DND-41 (cell line): ENCODE data around the gene PINLYP.

Experiments
- ATAC-seq: fragments of 200-7000 bp; cut with Tn5 transposase; 3 replicates; pipeline ENCODE4 v1.9.1; 2021; ENCODE audit warnings: low read depth; ENCODE audit not compliant: insufficient read depth
- DNase-seq: peaks from one replicate; pipeline ENCODE4 v3.0.0-alpha.2; 2020
- H2AFZ ChIP-seq: 2 replicates; pipeline ENCODE4 v1.6.0; 2012; ENCODE audit warnings: low read depth, low read length
- H3K27ac ChIP-seq: 2 replicates; pipeline ENCODE4 v1.5.1; 2012; ENCODE audit warnings: low read length, inconsistent platforms
- H3K27me3 ChIP-seq: fragments of 200-600 bp; sonication (generic); 2 replicates; pipeline ENCODE4 v1.6.0; 2012; ENCODE audit warnings: low read length, mild to moderate bottlenecking, inconsistent platforms; ENCODE audit not compliant: insufficient read depth, poor library complexity
- H3K36me3 ChIP-seq: 2 replicates; pipeline ENCODE4 v1.5.1; 2012; ENCODE audit warnings: low read length, inconsistent platforms; ENCODE audit not compliant: insufficient read depth
- H3K4me1 ChIP-seq: 2 replicates; pipeline ENCODE4 v1.5.1; 2012; ENCODE audit warnings: mild to moderate bottlenecking, low read length; ENCODE audit not compliant: insufficient read depth
- H3K4me2 ChIP-seq: 2 replicates; pipeline ENCODE4 v1.6.0; 2012; ENCODE audit warnings: mild to moderate bottlenecking, moderate library complexity, low read length, inconsistent platforms; ENCODE audit not compliant: insufficient read depth
- H3K4me3 ChIP-seq, 2 experiments: fragments of 200-600 bp in 1 of 2; shearing (Covaris generic) in 1 of 2; 2 replicates each; pipeline ENCODE4 v1.5.1; 2012 to 2016; ENCODE audit warnings: inconsistent platforms in 2 of 2, low read length in 2 of 2, mild to moderate bottlenecking in 2 of 2, low read depth in 1 of 2, moderate library complexity in 1 of 2
- H3K79me2 ChIP-seq: 2 replicates; pipeline ENCODE4 v1.6.0; 2012; ENCODE audit warnings: low read length, inconsistent platforms; ENCODE audit not compliant: insufficient read depth
- H3K9ac ChIP-seq: 2 replicates; pipeline ENCODE4 v1.6.0; 2012; ENCODE audit warnings: low read depth, mild to moderate bottlenecking, inconsistent platforms, low read length, moderate library complexity
- H3K9me3 ChIP-seq: 2 replicates; pipeline ENCODE4 v1.5.1; 2012; ENCODE audit warnings: low read length, moderate library complexity, mild to moderate bottlenecking, inconsistent platforms; ENCODE audit not compliant: insufficient read depth, severe bottlenecking
- H4K20me1 ChIP-seq: 2 replicates; pipeline ENCODE4 v1.6.0; 2012; ENCODE audit warnings: low read length; ENCODE audit not compliant: insufficient read depth
- CTCF ChIP-seq: IDR thresholded peaks from 2 replicates; pipeline ENCODE4 v1.5.1; 2012; ENCODE audit warnings: borderline replicate concordance, low read length, moderate library complexity, mild to moderate bottlenecking; ENCODE audit not compliant: poor library complexity, severe bottlenecking; ENCODE audit errors: extremely low read depth
- EZH2 ChIP-seq: IDR thresholded peaks from 3 replicates; pipeline ENCODE4 v1.6.1; 2012; ENCODE audit warnings: borderline replicate concordance, low read depth, mild to moderate bottlenecking, moderate library complexity, low read length, inconsistent platforms; ENCODE audit not compliant: severe bottlenecking

PINLYP gene

GRCh38 chr19:43609872-43610271 is 34.3 kb downstream of the PINLYP start:
- no peak for ATAC-seq
- no peak for DNase-seq
- H2AFZ ChIP-seq, result no peak overlapping the region
- H4K20me1 ChIP-seq, result peaks cover 57% of the 10 kb centered on the region
- no peak overlapping the region for H3K4me3 ChIP-seq
- H3K36me3 ChIP-seq, result peaks cover 88% of the 10 kb centered on the region
- peaks cover 63% of the 10 kb centered on the region for H3K79me2 ChIP-seq
- H3K4me1 ChIP-seq, result no peaks in the 10 kb centered on the region
- no peak overlapping the region for H3K9ac ChIP-seq
- H3K27ac ChIP-seq, result no peak overlapping the region
- H3K27me3 ChIP-seq, result no peaks in the 10 kb centered on the region
- H3K9me3 ChIP-seq, result no peaks in the 10 kb centered on the region
- no peak overlapping the region for H3K4me2 ChIP-seq
- TF ChIP-seq EZH2 (no peak), CTCF (no peak)

- no peaks in the 10 kb centered on the region for H3K9me3 ChIP-seq
- H3K4me2 ChIP-seq, result no peak overlapping the region
- peaks cover 60% of the 10 kb centered on the region for H4K20me1 ChIP-seq
- H3K27me3 ChIP-seq, result no peaks in the 10 kb centered on the region
- no peaks in the 10 kb centered on the region for H3K4me1 ChIP-seq
- no peak for DNase-seq
- no peak overlapping the region for H2AFZ ChIP-seq
- peaks cover 69% of the 10 kb centered on the region for H3K79me2 ChIP-seq
- no peak overlapping the region for H3K9ac ChIP-seq
- ATAC-seq, result no peak
- no peak overlapping the region for H3K4me3 ChIP-seq
- peaks cover 84% of the 10 kb centered on the region for H3K36me3 ChIP-seq
- no peak overlapping the region for H3K27ac ChIP-seq
- no peak for TF ChIP-seq CTCF
Observed at GRCh38 chr19:43610493-43610892, 34.9 kb downstream of the PINLYP start.

GRCh38 chr19:43611788-43612187 is 36.2 kb downstream of the PINLYP start, which contains the start of gene SRRM5:
Gene SRRM5 (plus strand): TSS chr19:43612088. CDS start chr19:43612122, 34 bp downstream.
- TF ChIP-seq EZH2 (no peak), CTCF (no peak)
- no peaks in the 10 kb centered on the region for H3K9me3 ChIP-seq
- no peak within 1 kb of the TSS for H3K4me3 ChIP-seq
- H3K27ac ChIP-seq, result no peak within 1 kb of the TSS
- peaks cover 5% of the 10 kb centered on the region for H3K4me1 ChIP-seq
- no peaks in the 10 kb centered on the region for H3K27me3 ChIP-seq
- ATAC-seq, result no peak
- H2AFZ ChIP-seq, result no peak within 1 kb of the TSS
- H3K9ac ChIP-seq, result no peak within 1 kb of the TSS
- no peak for DNase-seq
- peaks cover 71% of the 10 kb centered on the region for H3K36me3 ChIP-seq
- no peak within 1 kb of the TSS for H3K4me2 ChIP-seq
- H4K20me1 ChIP-seq, result peaks cover 69% of the 10 kb centered on the region
- peaks cover 79% of the 10 kb centered on the region for H3K79me2 ChIP-seq

DNA sequence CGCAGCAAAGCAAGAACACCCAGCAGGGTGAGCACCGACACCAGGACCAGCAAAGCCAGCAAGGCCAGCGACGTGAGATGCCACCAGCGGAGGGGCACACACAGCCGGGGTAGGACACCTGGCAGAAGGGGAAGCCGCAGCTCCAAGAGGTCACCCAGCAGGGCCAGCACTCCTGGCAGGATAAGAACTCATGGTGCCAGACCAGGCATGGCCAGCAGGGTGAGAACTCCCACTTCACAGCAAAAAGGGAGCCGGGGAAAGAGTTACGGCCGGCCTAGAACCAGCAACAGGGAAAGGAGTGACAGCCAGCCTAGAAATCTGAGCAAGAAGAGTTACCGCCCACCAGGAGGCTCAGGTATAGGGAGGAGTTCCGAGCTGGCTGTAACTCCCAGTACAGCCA is 36.8 kb downstream of the PINLYP start:
- ATAC-seq (no peak), DNase-seq (no peak)
- Histone ChIP-seq H4K20me1 (peaks cover 70% of the 10 kb centered on the region), H3K27ac (no peak overlapping the region), H3K27me3 (no peaks in the 10 kb centered on the region), H3K4me1 (peaks cover 11% of the 10 kb centered on the region), H3K4me2 (no peak overlapping the region), H3K36me3 (peaks cover 65% of the 10 kb centered on the region), H3K4me3 (no peak overlapping the region), H2AFZ (no peak overlapping the region), H3K9ac (no peak overlapping the region), H3K79me2 (peaks cover 85% of the 10 kb centered on the region), H3K9me3 (no peaks in the 10 kb centered on the region)
- TF ChIP-seq EZH2 (no peak), CTCF (no peak)
